Left lobe of liver (tissue), 2 donors: Measurements from ENCODE around the gene KCNIP3. TPM values are rescaled to one million over a fixed set of nuclear protein-coding genes. Genes with fewer than 3 reads are reported as not detected.

ENCODE experiments used
- ATAC-seq: fragments of 200-7000 bp; cut with Tn5 transposase; one replicate; pipeline ENCODE4 v1.9.1; 2020; ENCODE audit warnings: mild to moderate bottlenecking, moderate library complexity
- DNase-seq: peaks from one replicate; pipeline ENCODE4 v3.0.0-alpha.2; 2020; ENCODE audit warnings: low spot score
- total RNA-seq: library from RNA; stranded (reverse); gene quantifications from one replicate; pipeline ENCODE4 v1.2.1, GENCODE V29; 2021
- donor health status: DM: no; HTN: no; CAD: no; lungs with moderate emphysema.
- donor health status: DM: no; HTN: yes; CAD: no.

Gene KCNIP3
- total RNA-seq, 1 donor from 2014 or later = 1.6 TPM

GRCh38 chr2:95294579-95295250 lies 2.4 kb upstream of the KCNIP3 start:
- DNase-seq = no peak
- no peak for ATAC-seq

- ATAC-seq (no peak), DNase-seq (no peak)
Observed at GRCh38 chr2:95295376-95295775, 1.8 kb upstream of the KCNIP3 start.

GRCh38 chr2:95296011-95296410 lies 1.1 kb upstream of the KCNIP3 start:
- ATAC-seq (no peak), DNase-seq (no peak)

- DNase-seq (no peak), ATAC-seq (no peak)
Observed at GRCh38 chr2:95297639-95298395, 670 bp downstream of the KCNIP3 start.

DNA sequence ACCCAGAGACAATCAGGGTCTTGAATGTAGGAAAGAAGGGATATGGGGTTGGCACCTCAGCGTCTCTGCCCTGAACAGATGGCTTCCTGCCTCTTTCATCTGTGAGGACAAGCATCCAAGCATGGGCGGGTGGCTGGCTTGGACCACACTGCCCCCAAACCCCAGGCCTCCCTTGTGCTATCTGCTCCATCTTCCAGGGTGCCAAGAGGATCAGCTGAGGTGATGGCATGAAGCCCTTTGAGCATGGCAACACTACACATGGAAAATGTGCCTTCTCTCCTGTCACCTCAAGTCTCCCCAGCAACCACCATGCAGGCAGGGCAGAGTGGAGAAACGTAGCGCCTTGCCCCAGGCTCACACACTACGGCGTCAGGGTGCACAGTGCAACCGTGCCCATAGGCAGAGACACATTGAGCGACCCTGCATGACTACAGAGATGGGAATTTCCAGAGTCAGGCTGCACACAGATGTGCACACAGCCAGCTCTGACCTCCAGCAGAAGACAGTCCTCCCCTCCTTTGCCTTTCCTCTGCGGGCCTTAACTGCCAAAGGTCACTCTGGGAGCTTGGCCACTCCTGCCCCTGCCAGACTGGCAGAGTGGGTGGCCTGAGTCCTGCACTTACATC lies 1.5 kb downstream of the KCNIP3 start:
- no peak for DNase-seq
- no peak for ATAC-seq

GRCh38 chr2:95299961-95300360 lies 2.8 kb downstream of the KCNIP3 start:
- DNase-seq (no peak), ATAC-seq (no peak)

DNA sequence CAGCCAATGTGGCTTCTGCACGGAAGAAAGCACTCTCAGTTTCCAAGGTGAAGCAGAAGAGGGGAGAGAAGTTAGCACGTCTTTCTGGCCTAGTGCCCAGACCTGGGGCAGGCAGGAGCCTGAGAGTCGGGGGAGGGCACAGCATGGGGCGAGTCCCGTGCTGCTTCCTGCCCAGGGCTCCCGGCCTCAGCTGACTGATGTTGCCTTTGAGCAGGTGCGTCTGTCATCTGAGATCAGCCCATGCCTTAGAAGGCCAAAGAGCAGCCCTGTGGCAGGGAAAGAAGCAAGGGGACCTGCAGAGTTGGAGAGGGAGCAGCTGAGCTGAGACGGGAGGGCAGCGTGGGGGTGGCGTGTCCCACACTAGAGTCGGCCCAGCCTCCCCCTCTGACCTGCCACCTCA lies 3.3 kb downstream of the KCNIP3 start:
- no peak for ATAC-seq

GRCh38 chr2:95301186-95301585 lies 4.0 kb downstream of the KCNIP3 start:
- ATAC-seq = no peak
- no peak for DNase-seq

More for the DNA sequence above, 3.3 kb downstream of the KCNIP3 start:
- no peak for DNase-seq

DNA sequence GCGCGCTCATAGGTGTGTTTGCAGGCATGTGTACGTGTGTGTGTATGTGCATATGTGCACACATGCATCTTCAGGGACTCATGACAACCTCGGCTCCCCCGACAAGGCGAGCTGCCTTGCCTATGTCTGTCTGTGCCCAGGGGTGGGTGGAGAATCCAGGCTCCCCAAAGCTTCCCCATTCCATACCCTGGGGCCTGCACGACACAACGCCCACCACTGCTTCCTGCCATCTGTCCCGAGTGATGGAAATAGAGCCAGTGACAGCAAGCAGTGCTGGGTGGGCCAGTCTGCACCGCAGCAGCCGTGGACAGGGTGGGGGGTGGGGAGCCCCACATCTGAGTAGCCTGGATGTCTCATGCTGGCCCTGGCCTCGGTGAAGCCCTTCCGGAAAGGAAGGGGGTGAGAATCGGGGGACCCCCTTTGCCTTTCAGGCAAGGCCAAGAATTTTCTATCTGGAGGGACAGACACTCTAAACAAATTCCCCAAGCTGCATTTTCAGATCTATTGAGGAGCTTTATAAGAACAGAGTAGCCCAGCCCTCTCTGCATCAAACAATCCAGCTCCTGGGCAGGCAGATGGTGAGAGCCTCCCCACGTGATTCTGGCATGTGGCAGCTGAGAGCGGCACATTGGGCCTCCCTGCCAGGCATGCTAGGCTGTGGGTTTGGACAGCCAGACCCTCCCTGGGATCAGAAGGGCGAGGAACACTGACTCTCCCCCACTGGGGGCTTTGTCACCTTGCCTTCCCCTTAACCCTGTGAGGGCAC lies 4.9 kb downstream of the KCNIP3 start:
- ATAC-seq = no peak
- no peak for DNase-seq

- ATAC-seq = no peak
- no peak for DNase-seq
Observed at GRCh38 chr2:95303191-95303919, 6.2 kb downstream of the KCNIP3 start.

- ATAC-seq (peak; percentile 83), DNase-seq (peak; percentile 90)
Observed at GRCh38 chr2:95305380-95306061, 8.4 kb downstream of the KCNIP3 start.

- no peak for DNase-seq
- peak; percentile 11 for ATAC-seq
Observed at GRCh38 chr2:95306336-95306895, 9.3 kb downstream of the KCNIP3 start.

DNA sequence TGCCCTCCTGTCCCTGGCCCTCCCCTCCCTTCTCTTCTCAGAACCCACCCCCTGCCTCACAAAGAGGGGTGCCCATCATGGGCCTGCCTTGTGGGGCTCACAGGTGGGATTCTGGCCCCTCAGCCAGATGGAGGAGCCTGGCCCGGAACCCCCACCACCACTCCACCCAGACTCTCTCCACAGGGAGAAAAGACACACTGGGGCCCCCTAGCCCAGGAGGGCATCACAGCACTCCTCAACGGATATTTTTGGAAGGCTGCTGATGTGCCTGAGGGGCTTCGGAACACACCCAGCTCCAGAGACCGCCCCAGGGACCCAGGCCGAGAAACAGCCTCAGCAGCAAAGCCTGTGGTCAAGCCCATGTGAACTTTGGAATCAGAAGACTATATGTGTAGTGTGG lies 9.9 kb downstream of the KCNIP3 start:
- DNase-seq = no peak
- no peak for ATAC-seq

- ATAC-seq = no peak
- no peak for DNase-seq
Observed at GRCh38 chr2:95307878-95308277, 10.7 kb downstream of the KCNIP3 start.

- DNase-seq = no peak
- no peak for ATAC-seq
Observed at GRCh38 chr2:95308426-95308990, 11.4 kb downstream of the KCNIP3 start.

DNA sequence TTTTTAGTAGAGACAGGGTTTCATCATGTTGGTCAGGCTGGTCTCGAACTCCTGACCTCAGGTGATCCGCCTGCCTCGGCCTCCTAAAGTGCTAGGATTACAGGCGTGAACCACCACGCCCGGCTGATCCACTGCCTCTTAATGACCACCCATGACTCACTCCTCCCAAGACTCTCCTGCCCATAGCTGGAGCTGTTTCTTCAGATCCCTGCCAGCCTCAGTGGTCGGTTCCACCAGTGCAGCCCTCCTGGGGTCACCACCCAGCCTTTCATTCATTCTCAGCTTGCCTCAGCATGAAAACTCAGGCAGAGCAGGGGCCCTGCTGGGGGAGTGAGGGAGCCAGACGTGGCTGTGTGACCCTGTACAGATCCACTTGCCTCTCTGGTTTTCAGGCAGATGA lies 12.5 kb downstream of the KCNIP3 start:
- no peak for ATAC-seq
- no peak for DNase-seq

DNA sequence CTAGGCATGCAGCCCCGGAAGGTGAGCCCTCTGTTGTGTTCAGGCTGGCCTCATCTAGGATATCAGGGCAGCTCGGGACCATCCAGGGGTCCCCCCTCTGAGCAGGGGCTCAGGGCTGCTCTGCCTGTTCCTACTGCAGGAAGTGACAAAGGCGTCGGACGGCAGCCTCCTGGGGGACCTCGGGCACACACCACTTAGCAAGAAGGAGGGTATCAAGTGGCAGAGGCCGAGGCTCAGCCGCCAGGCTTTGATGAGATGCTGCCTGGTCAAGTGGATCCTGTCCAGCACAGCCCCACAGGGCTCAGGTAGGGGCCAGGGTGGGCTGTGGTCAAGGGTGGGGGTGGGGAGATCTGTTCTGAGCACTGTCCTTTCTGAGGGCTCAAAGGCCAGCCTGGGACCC lies 13.1 kb downstream of the KCNIP3 start:
- ATAC-seq (no peak), DNase-seq (no peak)

GRCh38 chr2:95310651-95311050 lies 13.5 kb downstream of the KCNIP3 start:
- no peak for ATAC-seq

GRCh38 chr2:95311815-95312542 lies 14.8 kb downstream of the KCNIP3 start:
- DNase-seq (no peak), ATAC-seq (no peak)

More at GRCh38 chr2:95310651-95311050, 13.5 kb downstream of the KCNIP3 start:
- no peak for DNase-seq
